GM18520 (cell line): ENCODE results near the gene GPAT3.
"Not testable (repeated sequence)": the region's sequence is repeated elsewhere in the genome, so short reads cannot be mapped to it uniquely, and the experiment has no call there.

Source experiments
- ATAC-seq: cut with Tn5 transposase; IDR thresholded peaks from one replicate; pipeline ENCODE4 v1.9.1; 2021; ENCODE audit not compliant: unreplicated experiment

The GPAT3 gene

DNA sequence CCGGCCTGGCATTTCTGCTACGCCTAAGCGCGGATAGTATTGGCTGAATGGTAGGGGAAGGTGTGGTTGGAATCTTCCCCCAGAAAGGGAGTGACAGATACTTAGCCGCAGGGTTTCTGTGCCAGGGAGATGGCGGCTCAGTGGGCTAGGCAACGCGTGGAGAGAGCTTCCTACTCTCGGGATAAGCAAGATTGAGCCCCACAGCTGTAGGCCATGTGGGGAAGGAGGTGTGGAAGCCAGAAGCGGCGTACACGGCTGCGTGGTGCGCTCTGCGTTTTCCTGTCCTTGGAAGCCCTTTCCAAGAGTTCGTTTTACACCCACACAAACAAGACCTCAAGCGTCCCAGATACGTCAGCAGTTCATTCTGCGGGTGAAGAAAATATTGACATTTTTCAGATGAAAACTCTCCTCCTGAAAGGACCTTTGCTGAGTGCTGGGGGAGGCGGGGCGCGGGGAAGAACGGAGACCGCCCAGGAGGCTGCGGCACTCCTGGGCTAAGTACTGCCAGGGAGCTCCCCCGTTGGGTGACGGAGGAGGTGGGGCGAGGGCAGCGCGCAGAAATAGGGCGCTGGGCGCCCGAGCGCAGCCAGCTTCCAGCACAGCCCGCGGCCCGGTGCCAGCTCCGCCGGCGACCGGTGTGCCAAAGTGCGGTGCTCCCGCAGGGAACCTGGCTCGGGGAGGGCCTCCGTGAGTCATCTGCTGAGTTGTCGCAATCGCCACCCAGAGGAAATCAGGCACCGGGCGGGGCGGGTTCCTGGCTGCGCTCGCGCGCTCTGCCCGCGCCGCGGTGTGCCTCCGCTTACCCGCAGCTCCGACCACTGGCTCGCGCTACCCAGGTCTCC, at the start of gene GPAT3:
TSS of gene GPAT3 (plus strand) at position 589 of the 842 bp plus-strand sequence. CDS start 515 bp downstream, outside the sequence.
- ATAC-seq = peak; percentile 58

DNA sequence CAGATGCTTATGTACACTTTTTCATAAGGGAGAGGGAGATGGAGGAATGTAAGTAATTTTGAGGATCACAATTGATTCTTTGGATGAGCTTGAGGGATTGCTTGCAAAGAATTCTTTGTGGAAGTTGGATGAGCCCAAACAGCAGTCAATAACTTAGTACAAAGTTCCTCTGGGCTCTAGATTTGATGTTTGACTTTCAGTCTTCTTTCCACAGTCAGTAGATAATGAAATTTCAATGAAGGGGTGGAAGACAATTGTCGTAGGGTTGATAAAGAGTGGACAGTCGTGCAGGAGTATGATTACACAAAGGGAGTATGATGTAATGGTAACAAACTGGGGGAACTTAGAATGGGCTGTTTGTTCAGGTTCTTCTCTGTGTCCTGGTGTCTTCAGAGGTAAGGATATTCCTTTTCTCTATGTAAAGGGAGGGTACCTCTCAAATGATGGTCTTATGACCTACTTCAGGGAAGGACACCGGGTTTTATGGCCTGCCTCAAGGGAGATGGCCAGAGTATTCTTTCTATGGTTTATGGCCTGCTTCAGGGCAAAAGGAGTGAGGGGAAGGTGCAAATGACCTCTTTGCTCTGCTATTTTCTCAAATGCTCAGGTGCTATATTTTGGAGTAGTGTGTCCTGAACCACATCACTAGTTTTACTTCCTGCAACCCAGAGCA, 49.3 kb upstream of the GPAT3 start:
- ATAC-seq = no peak

DNA sequence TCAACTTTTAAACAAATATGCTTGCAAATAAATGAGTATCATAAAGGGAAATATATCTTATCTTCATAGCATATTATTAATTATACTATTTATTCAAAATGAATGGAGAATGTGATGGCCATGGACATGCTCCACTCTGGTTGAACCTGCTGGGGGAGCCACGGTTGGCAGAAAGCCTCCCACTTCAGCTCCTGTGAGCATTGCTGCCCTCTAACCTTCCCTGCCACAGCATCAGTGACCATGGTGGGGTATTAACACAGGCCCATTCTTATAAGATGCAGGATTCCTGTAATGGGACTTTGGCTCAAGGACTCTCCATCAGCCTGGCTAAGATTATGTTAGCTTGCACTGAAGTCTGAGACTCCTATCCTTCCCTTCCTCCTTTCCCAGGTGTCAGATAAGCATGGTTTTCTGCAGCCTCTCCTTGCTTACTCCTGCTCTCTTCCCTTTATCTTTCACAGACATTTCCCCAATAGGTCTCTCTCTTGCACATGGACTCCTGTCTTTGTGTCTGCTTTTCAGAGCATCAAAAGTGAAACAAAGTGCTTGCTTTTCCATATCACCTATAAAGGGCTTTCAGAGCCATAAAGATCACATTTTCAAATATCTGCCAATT, 46.1 kb upstream of the GPAT3 start:
- no peak for ATAC-seq

DNA sequence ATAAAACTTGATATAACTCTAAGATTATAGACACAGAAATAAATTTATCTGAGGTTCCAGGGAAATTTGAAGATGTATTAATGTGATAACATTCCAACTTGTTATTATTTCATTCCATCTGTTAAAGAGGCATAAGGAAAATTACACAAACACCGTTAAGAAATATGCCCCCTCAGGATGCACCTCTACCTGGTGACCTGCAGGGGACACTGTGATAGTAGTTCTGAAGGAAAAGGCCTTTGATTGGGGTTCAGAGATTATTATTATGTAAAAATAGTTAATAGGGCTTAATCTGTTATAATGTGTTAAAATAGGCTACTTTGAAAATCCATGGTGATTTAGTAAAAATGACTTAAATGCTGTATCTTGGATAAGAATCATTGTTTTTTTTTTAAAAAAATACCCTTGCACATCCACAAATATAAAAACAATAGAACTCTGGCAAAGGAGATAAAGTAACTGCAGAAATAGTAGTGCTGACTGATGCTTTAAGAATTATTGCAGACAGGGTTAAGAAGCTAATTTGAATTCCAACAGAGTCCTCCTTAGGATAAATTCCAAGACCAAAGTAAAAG, 44.9 kb upstream of the GPAT3 start:
- no peak for ATAC-seq

DNA sequence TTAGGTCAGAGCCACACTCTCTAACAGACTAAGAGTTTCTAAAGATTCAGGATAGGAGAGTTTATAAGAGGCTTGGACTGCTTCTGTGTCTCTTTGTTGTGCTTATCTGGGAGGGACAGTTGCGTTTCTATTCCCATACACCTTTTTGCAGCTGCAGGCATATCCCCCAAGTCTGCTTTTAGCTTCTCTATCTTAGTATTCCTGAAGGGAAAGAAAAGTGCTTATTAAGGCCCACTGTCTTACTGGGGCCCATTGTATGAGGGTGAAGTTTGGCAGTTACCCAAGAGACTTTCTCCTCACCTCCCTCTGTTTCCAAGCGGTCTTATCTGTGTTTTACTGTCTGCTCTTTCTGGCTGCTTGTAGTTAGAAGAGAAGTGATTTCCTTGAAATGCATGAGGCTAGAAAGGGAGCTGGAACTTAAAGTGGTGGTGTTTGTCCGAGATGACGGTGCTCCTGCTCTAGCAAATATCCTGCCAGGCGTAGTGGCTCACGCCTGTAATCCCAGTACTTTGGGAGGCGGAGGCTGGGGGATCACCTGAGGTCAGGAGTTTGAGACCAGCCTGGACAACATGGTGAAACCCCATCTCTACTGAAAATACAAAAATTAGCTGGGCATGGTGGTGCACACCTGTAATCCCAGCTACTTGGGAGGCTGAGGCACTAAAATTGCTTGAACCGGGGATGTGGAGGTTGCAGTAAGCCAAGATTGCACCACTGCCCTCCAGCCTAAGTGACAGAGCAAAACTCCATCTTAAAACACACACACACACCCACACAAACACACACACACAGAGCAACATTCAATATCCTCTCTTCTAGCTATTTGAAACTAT, 39.6 kb upstream of the GPAT3 start:
- ATAC-seq = not testable (repeated sequence)

DNA sequence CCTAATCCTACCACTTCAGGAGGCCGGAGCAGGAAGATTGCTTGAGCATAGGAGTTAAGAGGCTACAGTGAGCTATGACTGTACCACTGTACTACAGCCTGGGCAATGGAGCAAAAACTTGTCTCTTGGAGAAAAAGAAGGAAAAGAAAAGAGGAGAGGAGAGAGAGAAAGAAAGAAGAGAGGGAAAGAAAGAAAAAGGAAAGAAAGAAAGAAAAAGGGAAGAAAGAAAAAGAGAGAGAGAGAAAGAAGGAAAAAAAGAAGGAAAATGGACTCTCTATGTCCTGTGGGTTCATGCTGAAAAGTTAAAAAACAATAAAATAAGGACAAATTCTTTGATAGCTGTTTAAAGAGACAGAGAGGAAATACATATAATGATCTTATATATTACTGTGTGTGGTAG, 37.7 kb upstream of the GPAT3 start:
- ATAC-seq = no peak

DNA sequence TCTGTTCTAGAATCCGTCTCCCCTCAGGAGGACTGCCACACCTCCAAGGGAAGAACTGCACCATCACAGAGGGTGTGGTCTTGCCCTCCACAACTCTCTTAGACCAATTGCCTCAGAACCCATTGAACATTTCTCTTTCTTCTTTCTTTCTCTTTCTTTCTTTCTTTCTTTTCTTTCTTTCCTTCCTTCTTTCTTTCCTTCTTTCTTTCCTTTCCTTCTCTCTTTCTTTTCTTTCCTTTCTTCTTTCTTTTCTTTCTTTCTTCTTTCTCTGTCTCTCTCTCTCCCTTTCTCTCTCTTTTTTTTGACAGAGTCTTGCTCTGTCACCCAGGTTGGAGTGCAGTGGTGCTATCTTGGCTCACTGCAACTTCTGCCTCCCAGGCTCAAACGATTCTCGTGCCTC, 34.2 kb upstream of the GPAT3 start:
- not testable (repeated sequence) for ATAC-seq

DNA sequence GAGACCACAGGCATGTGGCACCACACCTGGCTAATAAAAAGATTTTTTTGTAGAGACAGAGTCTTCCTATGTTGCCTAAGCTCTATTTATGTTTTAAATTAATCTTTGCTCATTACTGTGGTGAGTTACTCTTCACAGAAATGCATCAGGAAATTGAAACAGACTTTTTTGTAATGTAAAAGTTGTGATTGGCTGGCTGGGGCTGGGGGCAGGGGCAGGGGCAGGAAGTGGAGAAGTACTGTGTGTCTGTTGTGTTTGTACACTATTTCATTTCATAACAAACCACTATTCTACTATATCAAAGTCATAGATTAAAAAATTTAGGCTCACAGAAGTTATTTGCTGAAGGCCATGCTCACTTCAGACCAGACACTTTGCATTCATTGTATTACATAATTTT, 31.9 kb upstream of the GPAT3 start:
- no peak for ATAC-seq

DNA sequence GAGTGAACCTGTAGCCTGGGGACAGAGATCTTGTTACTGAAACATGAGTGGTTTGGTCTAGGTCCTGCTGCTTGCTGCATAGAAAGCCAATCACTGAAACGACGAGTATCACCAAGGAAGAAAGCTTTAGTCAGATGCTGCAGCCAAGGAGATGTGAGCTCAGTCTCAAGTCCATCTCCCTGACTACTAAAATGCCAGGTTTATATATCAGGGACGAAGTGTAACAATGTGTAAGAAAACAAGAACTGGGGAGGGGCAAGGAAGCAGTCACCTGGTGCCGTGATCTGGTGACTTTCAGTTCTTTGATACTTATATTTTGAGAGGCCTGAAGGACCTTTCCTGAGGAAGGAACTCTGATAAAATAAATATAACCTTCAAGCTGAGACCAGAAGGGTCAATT, 31.4 kb upstream of the GPAT3 start:
- ATAC-seq = no peak

DNA sequence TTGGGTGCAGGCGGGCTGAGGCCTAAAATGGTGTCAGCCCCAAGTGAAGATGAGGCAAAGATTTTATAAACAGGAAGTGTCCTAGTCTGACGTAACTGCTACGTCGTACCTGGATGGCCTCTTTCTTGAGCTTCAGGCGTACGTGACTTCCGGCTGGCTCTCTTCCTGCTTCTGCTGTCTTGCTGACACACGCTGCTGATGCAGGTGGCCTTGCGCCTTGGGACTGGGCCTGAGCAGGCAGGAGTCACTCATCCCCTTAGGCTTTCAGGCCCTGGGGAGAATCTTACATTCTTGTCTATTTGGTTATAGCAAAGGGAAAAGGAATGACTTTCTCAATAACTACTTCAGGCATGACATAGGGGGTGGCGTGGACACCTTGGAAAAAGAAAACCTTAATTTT, 30.9 kb upstream of the GPAT3 start:
- no peak for ATAC-seq

DNA sequence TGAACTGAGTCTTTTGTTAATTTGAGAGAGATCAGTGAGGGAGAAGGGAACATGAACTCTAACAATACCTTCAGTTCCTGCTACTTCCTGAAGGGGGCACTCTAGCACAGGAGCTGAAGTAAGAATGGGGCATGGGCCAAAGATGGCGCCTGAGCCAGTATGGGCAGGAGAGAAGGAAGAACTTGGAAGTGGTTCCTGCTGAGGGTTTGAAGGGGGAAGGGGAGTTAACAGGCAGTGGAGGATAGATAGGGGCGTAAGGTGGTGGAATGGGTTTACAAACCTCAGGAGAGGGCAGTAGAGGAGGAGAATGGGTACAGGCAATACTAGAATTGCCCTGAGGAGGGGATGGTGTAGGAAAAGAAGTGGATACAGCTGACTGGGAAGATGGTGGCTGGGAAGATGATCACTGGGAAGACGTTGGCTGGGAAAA, 26.7 kb upstream of the GPAT3 start:
- ATAC-seq = not testable (repeated sequence)

DNA sequence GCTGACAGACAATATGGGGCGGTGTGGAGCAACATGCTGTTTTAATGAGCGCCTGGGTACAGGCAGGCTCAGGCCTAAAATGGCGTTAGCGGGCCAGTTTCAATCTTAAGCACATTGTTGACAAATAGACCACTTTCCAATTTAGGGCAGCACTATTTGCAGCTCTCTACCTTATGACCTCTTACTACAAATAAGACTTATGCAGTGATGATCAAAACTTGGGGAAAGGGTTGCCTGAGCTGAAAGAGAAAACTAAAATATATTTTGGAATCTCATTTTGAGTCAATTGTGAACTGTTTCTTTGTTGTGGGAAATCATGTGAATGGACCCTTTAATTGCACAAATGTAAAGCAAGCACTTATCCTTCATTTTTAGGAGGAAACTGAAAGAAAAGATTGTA, 25.5 kb upstream of the GPAT3 start:
- ATAC-seq = no peak

DNA sequence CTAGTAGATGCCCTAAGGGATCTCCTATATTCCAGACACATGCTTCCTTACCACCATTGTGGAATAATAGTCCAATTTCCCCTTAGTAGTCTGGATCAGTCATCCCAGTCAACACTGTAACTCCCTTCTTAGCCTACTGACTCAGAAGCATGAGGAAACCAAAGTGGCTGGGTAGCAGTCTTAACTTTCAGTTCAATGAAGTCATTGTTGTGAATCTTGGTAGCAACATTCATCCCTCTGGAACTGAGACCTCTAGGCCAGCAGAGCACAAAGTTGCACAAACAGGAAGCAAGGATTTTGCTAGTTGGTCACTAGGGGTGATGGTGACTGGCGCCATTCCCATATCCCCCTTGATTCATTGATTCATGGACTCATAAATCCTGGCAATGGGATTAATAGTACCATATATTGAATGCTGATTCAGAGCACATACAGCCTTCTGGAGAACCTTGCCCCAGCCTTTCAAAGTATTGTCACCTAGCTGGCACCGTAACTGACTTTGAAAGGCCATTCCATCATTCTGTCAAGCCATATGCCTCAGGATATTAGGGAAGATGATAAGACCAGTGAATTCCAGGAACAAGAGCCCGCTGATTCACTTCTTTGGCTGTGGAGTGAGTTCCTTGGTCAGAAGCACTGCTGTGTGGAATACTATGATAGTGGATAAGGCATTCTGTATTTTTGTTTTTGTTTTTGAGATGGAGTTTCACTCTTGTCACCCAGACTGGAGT, 19.7 kb upstream of the GPAT3 start:
- no peak for ATAC-seq

DNA sequence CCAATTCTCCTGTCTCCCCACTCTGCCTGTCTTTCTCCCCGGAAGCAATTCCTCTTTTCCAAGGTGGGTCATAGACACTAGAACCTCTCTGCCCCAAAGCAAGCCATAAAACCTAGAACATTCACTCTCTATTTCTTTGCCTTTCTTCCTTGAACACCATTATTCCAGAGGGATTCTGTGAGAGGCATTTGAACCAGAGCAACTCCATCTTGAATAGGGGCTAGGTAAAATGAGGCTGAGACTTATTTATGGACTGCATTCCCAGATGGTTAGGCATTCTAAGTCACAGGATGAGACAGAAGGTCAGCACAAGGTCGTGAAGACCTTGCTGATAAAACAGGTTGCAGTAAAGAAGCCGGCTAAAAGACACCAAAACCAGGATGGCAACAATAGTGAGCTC, 13.7 kb upstream of the GPAT3 start:
- no peak for ATAC-seq

DNA sequence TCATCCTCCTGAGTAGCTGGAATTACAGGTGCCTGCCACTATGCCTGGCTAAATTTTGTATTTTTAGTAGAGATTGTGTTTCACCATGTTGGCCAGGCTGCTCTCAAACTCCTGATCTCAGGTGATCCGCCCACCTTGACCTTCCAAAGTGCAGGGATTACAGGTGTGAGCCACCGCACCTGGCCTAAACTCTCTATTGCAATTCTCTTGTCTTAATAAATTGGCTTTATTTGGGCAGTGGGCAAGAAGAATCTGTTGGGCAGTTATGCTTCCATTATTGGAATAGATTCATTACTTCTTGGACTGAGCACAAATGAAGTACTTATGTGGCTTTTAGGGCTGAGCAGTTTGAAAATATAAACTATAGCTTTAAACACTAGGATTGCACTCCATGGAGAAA, 8.2 kb upstream of the GPAT3 start:
- ATAC-seq = no peak

DNA sequence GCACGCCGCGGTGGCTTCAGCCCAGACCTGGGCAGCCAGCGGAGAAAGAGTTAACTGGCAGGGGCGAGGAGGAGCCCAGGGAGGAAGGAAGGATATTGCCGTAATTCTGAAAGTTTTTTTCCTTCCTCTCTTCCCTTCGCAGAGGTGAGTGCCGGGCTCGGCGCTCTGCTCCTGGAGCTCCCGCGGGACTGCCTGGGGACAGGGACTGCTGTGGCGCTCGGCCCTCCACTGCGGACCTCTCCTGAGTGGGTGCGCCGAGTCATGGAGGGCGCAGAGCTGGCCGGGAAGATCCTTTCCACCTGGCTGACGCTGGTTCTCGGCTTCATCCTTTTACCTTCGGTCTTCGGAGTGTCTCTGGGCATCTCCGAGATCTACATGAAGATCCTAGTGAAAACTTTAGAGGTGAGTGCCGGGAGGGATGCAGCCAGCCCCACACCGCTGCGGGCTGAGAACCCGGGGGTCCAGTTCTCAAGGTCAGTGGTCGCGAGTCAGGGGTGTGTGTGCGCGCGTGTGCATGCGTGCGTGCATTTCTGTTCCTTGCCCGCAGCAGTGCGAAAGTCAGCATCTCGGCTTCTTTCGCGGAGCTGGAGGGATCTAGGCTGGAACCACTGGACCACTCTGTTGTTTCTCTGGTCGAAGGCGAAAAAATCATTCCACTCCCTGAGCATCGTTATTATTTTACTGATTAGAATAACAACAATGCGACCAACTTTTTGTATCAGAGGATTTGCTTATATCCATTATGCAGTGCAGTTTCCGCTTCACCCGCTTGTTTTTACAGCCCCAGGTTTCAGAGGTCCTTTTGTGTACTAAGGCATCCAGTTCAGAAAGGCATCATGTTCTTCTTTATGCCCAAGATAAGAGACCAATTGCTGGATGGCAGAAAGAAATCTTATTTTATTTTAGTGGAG, 709 bp downstream of the GPAT3 start:
- no peak for ATAC-seq

DNA sequence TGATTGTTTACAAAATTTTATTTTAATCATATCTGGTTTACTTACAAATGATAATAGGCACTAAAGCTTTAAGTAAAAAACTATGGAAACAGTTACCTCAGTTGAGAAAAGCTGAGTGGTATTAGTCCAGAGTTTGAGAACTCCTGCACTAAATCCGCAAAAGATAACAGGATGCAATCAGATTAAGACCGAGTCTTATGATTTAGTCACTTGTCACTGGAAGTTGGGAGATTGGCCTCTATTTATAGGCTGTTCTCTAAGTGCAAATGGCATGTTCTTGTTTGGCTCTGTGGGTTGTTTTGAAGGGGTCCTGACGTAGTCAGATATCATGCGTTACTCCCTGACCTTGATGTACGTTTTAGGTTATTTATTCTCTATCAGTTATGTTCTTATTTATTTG, 6.3 kb downstream of the GPAT3 start:
- no peak for ATAC-seq

DNA sequence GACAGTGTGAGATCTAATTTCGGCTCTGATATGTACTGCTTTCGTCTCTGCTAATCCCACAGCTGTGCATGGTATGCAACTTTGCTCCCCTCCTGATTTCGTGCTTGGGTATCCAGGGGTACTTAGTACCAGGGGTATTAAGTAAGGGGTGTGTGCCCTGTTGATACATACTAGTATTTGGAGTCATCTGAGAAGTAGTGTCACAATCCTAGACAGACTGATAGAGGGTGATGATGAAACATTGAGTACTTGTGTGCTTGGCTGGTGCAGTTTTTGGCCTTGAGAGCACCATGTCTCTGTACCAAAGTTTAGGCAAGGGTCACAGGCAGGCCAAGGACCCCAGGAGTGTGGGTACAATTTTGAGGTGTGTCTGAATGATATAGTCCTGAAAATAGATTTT, 10.9 kb downstream of the GPAT3 start:
- ATAC-seq = no peak
